ENCODE results near the gene CCDC148. TPM values are rescaled to one million over a fixed set of nuclear protein-coding genes. Genes with fewer than 3 reads are reported as not detected.

Gene CCDC148
- total and polyA plus RNA-seq, 2 donors (not counting 3 experiments of a cell fraction or from before 2014, with no cell fraction given), result 0.04 to 0.69 TPM

DNA sequence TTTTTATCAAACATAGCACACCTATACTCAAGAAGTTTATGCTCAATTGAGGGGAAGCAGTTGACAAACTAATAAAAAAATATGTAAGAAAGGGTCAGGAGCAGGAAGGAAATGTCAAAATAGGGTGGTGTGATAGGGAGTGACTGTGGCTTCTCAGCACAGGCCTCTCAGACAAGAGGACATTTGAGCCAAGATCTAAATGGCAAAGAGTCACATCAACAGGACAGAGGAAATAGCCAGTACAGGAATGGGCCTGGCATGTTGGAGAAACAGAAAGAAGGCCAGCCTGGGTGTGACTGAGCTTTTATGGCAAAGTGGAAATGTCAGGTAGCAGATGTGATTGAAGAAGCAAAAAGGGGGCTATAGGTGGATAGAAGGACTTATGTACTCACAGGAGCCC, 117.0 kb downstream of the CCDC148 start:
- ChIA-PET POLR2A (no interaction called here), CTCF (interaction anchor here (1.5 kb wide), 1 partner anchor 51 kb away, joined by 3 read pairs; no protein-coding TSS in a partner anchor)
- FAIRE-seq (no peak), DNase-seq (ENCODE audit: low read depth, low spot score) (no peak)
- intact Hi-C loops (cut with micrococcal nuclease) (no loop called here), dilution Hi-C loops (cut with MboI; ENCODE audit: extremely low pct_ligation_motif_present, low sequenced_read_pairs) (no loop called here)
- Histone ChIP-seq H3K9me3 (replicated peaks; ENCODE audit: control insufficient read depth, insufficient read depth, low read length) (no peaks in the 10 kb centered on the region), H3K4me3 (replicated peaks in 1 of 3; ENCODE audit: insufficient read depth in 1 of 3, low read depth in 1 of 3, low read length in 3 of 3) (no peak overlapping the region), H2AFZ (ENCODE audit: low read depth, low read length) (no peak overlapping the region), H4K20me1 (replicated peaks; ENCODE audit: control insufficient read depth, extremely low read depth, insufficient read depth, low read length) (no peaks in the 10 kb centered on the region), H3K27me3 (ENCODE audit: control insufficient read depth in 2 of 2, insufficient read depth in 2 of 2, low read length in 2 of 2) (no peaks in the 10 kb centered on the region), H3K9me1 (replicated peaks; ENCODE audit: control insufficient read depth, extremely low read depth, insufficient read depth, low read length) (no peaks in the 10 kb centered on the region), H3K4me1 (ENCODE audit: control insufficient read depth, extremely low read depth, insufficient read depth, low read length) (no peaks in the 10 kb centered on the region), H3K27ac (ENCODE audit: insufficient read depth, low read depth, low read length) (no peak overlapping the region), H3K4me2 (ENCODE audit: insufficient read depth, low read length) (no peak overlapping the region), H3K36me3 (ENCODE audit: control insufficient read depth in 2 of 2, extremely low read depth in 1 of 2, insufficient read depth in 2 of 2, low read length in 2 of 2) (no peaks in the 10 kb centered on the region), H3K79me2 (ENCODE audit: control insufficient read depth, insufficient read depth, low read length) (no peaks in the 10 kb centered on the region), H3K9ac (replicated peaks; ENCODE audit: extremely low read depth, insufficient read depth, low read length) (no peak overlapping the region)
- TF ChIP-seq GATA2 (IDR thresholded peaks at IDR 0.05; ENCODE audit: insufficient read depth, insufficient read length, low read depth, low read length), result no peak
- TF ChIP-seq EZH2 (IDR thresholded peaks at IDR 0.05; ENCODE audit: borderline replicate concordance, low read depth, low read length, severe bottlenecking), result no peak
- TF ChIP-seq POLR2AphosphoS5 (IDR thresholded peaks at IDR 0.05; ENCODE audit: insufficient read depth, low read depth, low read length), result no peak
- TF ChIP-seq FOS (IDR thresholded peaks at IDR 0.05; ENCODE audit: borderline replicate concordance, insufficient read depth, low read length), result no peak
- no peak for TF ChIP-seq MAX (IDR thresholded peaks at IDR 0.05; ENCODE audit: insufficient read depth, insufficient read length)
- no peak for TF ChIP-seq POLR2A (IDR thresholded peaks at IDR 0.05; ENCODE audit: low read depth, low read length)
- no peak for TF ChIP-seq CTCF (IDR thresholded peaks at IDR 0.05; ENCODE audit: extremely low read depth in 1 of 2, insufficient read depth in 1 of 2, low read depth in 1 of 2, low read length in 2 of 2)
- TF ChIP-seq MYC (IDR thresholded peaks at IDR 0.05; ENCODE audit: low read depth, low read length), result no peak
- TF ChIP-seq JUN (IDR thresholded peaks at IDR 0.05; ENCODE audit: borderline replicate concordance, insufficient read depth, insufficient read length, low read depth), result no peak
- no TSS peak for BruUV-seq (replicated peaks)

Data from endothelial cell of umbilical vein (primary cell).